ENCODE results near the gene PSMB5.

The PSMB5 gene

DNA sequence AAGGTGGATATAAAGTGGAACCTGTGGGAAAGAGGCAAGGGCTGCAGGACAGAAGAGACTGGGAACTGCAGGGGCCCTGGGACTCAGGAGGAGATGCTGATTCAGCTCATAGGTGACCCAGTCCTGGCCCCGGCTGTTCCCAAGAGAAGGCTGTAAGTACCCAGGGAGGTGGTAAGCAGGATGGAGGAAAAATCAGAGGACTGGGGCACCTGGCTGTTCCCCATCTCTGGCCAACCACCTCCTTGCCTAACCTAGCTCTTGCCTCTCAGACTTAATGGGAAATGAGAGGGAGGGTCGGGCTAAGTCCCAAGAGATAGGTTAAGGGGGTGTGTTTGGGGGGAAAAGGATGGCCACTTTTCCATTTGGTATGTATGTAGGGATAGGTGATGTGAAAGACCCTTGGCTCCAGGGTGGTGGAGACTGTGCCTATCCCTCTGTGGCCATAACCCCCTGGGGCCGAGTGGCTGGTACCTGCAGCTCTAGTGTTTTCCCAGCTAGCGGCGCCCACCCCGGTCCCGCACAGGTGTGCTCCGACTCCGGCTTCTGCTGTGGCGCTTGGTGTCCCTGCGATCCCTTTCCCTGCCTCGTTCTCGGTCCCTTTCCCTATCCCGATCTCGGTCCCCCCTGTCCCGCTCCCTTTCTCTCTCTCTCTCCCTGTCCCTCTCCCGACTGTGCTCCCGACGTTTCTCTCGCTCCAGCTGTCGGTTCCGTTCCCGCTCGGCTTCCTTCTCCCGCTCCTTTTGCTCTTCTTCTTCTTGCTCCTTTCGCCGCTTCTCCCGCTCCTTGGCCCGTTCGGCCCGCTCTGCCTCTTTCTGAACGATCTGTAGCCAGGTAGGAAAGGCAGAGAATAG, 24.2 kb upstream of the PSMB5 start (continued):
- no peak for TF ChIP-seq ZNF211 (tag by site-specific recombination; IDR thresholded peaks at IDR 0.05; ENCODE audit: low read depth)
- TF ChIP-seq ZBTB48 (tag by site-specific recombination; IDR thresholded peaks at IDR 0.05): peak; percentile 50; the same call in 1 of the 2 replicates
- TF ChIP-seq ZNF416 (tag by site-specific recombination; IDR thresholded peaks at IDR 0.05): no peak
- no peak for TF ChIP-seq ZNF629 (tag by site-specific recombination; IDR thresholded peaks at IDR 0.05)
- no peak for TF ChIP-seq ZNF768 (tag by site-specific recombination; IDR thresholded peaks at IDR 0.05)
- TF ChIP-seq, protein P1, sequence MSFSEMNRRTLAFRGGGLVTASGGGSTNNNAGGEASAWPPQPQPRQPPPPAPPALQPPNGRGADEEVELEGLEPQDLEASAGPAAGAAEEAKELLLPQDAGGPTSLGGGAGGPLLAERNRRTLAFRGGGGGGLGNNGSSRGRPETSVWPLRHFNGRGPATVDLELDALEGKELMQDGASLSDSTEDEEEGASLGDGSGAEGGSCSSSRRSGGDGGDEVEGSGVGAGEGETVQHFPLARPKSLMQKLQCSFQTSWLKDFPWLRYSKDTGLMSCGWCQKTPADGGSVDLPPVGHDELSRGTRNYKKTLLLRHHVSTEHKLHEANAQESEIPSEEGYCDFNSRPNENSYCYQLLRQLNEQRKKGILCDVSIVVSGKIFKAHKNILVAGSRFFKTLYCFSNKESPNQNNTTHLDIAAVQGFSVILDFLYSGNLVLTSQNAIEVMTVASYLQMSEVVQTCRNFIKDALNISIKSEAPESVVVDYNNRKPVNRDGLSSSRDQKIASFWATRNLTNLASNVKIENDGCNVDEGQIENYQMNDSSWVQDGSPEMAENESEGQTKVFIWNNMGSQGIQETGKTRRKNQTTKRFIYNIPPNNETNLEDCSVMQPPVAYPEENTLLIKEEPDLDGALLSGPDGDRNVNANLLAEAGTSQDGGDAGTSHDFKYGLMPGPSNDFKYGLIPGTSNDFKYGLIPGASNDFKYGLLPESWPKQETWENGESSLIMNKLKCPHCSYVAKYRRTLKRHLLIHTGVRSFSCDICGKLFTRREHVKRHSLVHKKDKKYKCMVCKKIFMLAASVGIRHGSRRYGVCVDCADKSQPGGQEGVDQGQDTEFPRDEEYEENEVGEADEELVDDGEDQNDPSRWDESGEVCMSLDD (tag by site-specific recombination; IDR thresholded peaks at IDR 0.05): no peak
- TF ChIP-seq ZBTB1 (tag by site-specific recombination; IDR thresholded peaks at IDR 0.05): no peak
- TF ChIP-seq ZNF202 (tag by site-specific recombination; IDR thresholded peaks at IDR 0.05; ENCODE audit: borderline replicate concordance): peak; percentile 80
- no peak for TF ChIP-seq ZSCAN30 (tag by site-specific recombination; IDR thresholded peaks at IDR 0.05)
- TF ChIP-seq, protein P2, sequence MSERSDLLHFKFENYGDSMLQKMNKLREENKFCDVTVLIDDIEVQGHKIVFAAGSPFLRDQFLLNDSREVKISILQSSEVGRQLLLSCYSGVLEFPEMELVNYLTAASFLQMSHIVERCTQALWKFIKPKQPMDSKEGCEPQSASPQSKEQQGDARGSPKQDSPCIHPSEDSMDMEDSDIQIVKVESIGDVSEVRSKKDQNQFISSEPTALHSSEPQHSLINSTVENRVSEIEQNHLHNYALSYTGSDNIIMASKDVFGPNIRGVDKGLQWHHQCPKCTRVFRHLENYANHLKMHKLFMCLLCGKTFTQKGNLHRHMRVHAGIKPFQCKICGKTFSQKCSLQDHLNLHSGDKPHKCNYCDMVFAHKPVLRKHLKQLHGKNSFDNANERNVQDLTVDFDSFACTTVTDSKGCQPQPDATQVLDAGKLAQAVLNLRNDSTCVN (tag by site-specific recombination; optimal IDR thresholded peaks at IDR 0.05): no peak
- TF ChIP-seq, protein P3, sequence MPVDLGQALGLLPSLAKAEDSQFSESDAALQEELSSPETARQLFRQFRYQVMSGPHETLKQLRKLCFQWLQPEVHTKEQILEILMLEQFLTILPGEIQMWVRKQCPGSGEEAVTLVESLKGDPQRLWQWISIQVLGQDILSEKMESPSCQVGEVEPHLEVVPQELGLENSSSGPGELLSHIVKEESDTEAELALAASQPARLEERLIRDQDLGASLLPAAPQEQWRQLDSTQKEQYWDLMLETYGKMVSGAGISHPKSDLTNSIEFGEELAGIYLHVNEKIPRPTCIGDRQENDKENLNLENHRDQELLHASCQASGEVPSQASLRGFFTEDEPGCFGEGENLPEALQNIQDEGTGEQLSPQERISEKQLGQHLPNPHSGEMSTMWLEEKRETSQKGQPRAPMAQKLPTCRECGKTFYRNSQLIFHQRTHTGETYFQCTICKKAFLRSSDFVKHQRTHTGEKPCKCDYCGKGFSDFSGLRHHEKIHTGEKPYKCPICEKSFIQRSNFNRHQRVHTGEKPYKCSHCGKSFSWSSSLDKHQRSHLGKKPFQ (tag by site-specific recombination; IDR thresholded peaks at IDR 0.05): no peak
- no peak for TF ChIP-seq BCL11A (tag by site-specific recombination; IDR thresholded peaks at IDR 0.05; ENCODE audit: low read depth)
- no peak for TF ChIP-seq EGR2 (tag by site-specific recombination; IDR thresholded peaks at IDR 0.05; ENCODE audit: low read depth)
- TF ChIP-seq ZNF223 (tag by site-specific recombination; IDR thresholded peaks at IDR 0.05): no peak
- peak; percentile 75 for TF ChIP-seq ZNF341 (tag by site-specific recombination; IDR thresholded peaks at IDR 0.05; ENCODE audit: low read depth)
- TF ChIP-seq REPIN1 (tag by site-specific recombination; IDR thresholded peaks at IDR 0.05; ENCODE audit: low read depth): no peak
- no peak for TF ChIP-seq SCRT2 (tag by site-specific recombination; IDR thresholded peaks at IDR 0.05)
- no peak for TF ChIP-seq MZF1 (tag by site-specific recombination; IDR thresholded peaks at IDR 0.05; ENCODE audit: borderline replicate concordance)
- no peak for TF ChIP-seq ZNF555 (tag by site-specific recombination; conservative IDR thresholded peaks at IDR 0.05)
- TF ChIP-seq ZFP37 (tag by site-specific recombination; IDR thresholded peaks at IDR 0.05): no peak
- TF ChIP-seq TCF7L2 (IDR thresholded peaks at IDR 0.05; ENCODE audit: borderline replicate concordance, low read depth, low read length): no peak
- TF ChIP-seq ZNF530 (tag by site-specific recombination; IDR thresholded peaks at IDR 0.05; ENCODE audit: low read depth): no peak
- TF ChIP-seq ZNF560 (tag by site-specific recombination; IDR thresholded peaks at IDR 0.05; ENCODE audit: borderline replicate concordance): no peak
- peak; percentile 88; the same call in 1 of the 2 replicates for TF ChIP-seq ZNF600 (tag by site-specific recombination; IDR thresholded peaks at IDR 0.05)
- TF ChIP-seq ZNF596 (tag by site-specific recombination; IDR thresholded peaks at IDR 0.05): peak; percentile 81
- TF ChIP-seq SP3 (tag by site-specific recombination; IDR thresholded peaks at IDR 0.05): no peak
- no peak for TF ChIP-seq ZNF529 (tag by site-specific recombination; IDR thresholded peaks at IDR 0.05; ENCODE audit: insufficient replicate concordance)
- TF ChIP-seq ZNF433 (tag by site-specific recombination; IDR thresholded peaks at IDR 0.05; ENCODE audit: low read depth): no peak
- no peak for TF ChIP-seq GLI2 (tag by site-specific recombination; IDR thresholded peaks at IDR 0.05; ENCODE audit: borderline replicate concordance, low read depth)
- no peak for TF ChIP-seq HOXD13 (CRISPR knock-in tag; IDR thresholded peaks at IDR 0.05; ENCODE audit: borderline replicate concordance)
- TF ChIP-seq, protein P4, sequence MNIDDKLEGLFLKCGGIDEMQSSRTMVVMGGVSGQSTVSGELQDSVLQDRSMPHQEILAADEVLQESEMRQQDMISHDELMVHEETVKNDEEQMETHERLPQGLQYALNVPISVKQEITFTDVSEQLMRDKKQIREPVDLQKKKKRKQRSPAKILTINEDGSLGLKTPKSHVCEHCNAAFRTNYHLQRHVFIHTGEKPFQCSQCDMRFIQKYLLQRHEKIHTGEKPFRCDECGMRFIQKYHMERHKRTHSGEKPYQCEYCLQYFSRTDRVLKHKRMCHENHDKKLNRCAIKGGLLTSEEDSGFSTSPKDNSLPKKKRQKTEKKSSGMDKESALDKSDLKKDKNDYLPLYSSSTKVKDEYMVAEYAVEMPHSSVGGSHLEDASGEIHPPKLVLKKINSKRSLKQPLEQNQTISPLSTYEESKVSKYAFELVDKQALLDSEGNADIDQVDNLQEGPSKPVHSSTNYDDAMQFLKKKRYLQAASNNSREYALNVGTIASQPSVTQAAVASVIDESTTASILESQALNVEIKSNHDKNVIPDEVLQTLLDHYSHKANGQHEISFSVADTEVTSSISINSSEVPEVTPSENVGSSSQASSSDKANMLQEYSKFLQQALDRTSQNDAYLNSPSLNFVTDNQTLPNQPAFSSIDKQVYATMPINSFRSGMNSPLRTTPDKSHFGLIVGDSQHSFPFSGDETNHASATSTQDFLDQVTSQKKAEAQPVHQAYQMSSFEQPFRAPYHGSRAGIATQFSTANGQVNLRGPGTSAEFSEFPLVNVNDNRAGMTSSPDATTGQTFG (tag by site-specific recombination; IDR thresholded peaks at IDR 0.05; ENCODE audit: borderline replicate concordance): no peak
- TF ChIP-seq ZNF501 (tag by site-specific recombination; IDR thresholded peaks at IDR 0.05): no peak
- TF ChIP-seq ZNF324 (tag by site-specific recombination; IDR thresholded peaks at IDR 0.05): no peak

Measured in HEK293 (cell line).